UCSD-AML1 (cell line): ENCODE measurements around the gene ACOT9.
"Not testable (repeated sequence)": the region's sequence is repeated elsewhere in the genome, so short reads cannot be mapped to it uniquely, and the experiment has no call there.

ENCODE experiments used
- DNase-seq: peaks from one replicate; lab custom pipeline; 2025; ENCODE audit not compliant: unreplicated experiment; lab: John Stamatoyannopoulos, UW

ACOT9 gene

DNA sequence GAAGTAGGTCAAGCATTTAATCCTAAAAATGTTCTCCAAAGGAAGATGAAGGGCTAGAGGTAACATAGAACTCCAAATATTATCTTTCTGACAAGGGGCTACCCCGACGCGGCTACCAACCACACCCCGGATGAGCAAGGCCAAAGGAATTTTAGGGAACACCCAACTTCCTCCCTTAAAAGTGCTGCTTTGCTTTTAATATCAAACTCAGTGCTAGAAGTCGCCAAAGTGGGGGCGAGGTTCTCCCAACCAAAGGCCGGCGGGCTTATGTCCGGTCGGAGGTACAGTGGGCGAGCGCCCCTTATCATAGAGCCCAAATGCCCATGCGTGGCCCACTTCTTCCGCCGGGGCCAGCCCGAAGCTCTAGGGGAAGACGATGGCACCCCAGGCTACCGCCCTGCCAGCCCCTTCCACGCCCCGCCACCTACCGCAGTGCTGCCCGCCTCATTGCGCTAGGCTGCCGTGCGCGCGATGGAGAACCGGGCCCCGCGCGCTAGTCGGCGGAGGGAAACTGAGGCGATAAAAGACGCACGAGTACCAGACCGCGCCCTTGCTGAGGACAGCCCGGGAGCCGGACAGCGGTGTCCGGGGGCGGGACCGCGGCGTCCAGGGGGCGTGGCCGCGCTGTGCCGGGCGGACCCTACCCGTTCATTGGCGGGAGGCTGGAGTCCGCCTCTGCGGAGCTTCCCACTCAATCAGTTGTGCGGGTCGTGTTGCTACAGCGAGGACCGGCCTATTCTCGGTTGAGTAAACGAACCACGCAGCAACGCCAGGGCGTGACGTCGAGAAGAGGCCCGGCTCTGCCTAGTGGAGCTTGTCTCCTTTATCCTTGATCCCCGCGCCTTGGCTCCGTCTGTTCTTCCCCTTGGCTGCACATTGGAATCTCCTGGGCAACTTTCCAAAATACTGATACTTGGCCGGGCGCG is at the start of gene ACOT9:
TSS of gene ACOT9 (minus strand) at position 580 of the 926 bp plus-strand sequence. CDS start at position 448, 132 bp downstream.
- DNase-seq, result peak; percentile 81

GRCh38 chrX:23790155-23790497 is 47.0 kb upstream of the ACOT9 start:
- DNase-seq, result no peak

DNA sequence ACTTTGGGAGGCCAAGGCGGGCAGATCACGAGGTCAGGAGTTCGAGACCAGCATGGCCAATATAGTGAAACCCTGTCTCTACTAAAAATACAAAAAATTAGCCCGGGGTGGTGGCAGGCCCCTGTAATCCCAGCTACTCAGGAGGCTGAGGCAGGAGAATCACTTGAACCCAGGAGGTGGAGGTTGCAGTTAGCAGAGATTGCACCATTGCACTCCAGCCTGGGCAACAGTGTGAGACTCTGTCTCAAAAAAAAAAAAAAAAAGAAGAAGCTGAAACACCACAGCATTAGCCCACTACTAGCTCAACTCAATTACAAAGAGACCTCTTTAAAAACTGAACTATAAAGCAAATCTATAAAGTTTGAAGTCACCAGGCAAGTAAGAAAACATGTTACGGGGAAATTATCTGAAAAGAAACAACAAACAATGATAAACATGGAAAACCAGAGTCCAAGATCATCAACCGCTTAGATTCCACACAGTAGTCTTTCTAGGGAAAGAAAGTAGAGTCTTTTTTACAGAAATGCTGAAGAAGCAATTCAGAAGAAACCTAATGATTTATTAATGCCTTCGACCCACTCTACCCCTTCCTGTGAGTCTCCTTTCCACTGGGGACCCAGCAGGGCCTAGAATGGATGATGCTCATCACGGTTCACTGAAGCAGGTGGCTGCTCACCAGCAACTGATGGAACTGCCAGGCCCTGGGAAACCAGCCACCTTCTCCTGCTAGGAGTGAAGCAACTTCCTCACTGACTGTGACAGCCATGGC is 46.5 kb upstream of the ACOT9 start:
- DNase-seq, result no peak

DNA sequence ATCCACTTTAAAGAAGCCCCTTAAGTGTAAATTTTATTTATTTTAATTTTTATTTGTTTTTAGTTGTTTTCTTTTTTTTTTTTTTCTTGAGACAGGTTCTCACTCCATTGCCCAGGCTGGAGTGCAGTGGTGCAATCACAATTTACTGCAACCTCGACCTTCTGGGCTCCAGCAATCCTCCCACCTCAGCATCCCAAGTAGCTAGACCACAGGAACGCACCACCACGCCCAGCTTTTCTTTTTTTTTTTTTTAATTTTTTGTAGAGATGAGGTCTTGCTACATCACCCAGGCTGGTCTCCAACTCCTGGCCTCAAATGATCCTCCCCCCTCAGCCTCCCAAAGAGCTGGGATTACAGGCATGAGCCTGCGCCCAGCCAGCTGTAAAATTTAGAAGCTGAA is 45.9 kb upstream of the ACOT9 start:
- no peak for DNase-seq

DNA sequence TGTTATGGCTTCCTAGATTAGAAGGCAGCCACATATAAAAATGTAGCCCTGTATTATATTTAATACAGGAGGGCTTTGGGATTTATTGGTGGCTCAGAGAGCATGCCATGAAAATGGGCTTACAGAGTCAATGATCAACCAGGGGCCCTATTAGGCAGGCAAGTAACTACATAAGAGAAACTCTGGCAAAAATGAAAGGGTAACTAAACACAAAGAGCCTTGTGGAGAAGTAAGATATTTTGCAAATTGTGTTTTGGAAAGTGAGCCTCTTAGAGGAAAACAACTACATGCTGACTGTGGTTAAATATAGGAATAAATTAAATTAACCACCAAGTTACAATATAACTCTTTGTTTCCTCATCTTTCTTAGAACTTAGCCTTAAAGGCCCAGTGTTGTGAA is 45.4 kb upstream of the ACOT9 start:
- no peak for DNase-seq

- DNase-seq, result no peak
Measured at GRCh38 chrX:23787745-23788118, 44.7 kb upstream of the ACOT9 start.

DNA sequence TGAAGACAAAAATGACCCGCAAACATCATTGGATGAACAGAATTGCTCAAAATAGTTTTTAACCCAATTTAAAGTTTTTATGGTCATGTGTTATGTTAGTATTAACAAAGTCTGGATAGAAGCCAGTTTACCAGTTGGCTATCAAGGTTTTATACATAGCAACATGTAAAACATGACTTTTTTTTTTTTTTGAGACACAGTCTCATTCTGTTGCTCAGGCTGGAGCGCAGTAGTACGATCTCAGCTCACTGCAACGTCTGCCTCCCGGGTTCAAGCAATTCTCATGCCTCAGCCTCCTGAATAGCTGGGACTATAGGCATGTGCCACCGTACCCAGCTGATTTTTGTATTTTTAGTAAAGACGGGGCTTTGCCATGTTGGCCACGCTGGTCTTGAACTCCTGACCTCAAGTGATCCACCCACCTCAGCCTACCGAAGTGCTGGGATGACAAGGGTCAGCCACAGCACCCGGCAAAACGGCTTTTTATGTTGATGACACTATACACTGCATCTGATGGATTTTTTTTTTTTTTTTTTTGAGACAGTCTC is 43.3 kb upstream of the ACOT9 start:
- no peak for DNase-seq

DNA sequence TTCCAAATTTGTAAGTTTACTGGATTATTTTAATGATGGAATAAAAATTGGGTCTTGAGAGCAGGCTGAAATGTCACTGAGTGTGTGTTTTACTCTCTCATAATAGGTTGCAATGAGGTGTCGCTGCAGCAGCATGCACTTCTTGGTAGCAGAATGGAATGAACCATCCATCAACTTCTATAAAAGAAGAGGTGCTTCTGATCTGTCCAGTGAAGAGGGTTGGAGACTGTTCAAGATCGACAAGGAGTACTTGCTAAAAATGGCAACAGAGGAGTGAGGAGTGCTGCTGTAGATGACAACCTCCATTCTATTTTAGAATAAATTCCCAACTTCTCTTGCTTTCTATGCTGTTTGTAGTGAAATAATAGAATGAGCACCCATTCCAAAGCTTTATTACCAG is 42.5 kb upstream of the ACOT9 start:
- DNase-seq, result no peak

GRCh38 chrX:23784470-23785331 is 41.6 kb upstream of the ACOT9 start:
- DNase-seq, result no peak

DNA sequence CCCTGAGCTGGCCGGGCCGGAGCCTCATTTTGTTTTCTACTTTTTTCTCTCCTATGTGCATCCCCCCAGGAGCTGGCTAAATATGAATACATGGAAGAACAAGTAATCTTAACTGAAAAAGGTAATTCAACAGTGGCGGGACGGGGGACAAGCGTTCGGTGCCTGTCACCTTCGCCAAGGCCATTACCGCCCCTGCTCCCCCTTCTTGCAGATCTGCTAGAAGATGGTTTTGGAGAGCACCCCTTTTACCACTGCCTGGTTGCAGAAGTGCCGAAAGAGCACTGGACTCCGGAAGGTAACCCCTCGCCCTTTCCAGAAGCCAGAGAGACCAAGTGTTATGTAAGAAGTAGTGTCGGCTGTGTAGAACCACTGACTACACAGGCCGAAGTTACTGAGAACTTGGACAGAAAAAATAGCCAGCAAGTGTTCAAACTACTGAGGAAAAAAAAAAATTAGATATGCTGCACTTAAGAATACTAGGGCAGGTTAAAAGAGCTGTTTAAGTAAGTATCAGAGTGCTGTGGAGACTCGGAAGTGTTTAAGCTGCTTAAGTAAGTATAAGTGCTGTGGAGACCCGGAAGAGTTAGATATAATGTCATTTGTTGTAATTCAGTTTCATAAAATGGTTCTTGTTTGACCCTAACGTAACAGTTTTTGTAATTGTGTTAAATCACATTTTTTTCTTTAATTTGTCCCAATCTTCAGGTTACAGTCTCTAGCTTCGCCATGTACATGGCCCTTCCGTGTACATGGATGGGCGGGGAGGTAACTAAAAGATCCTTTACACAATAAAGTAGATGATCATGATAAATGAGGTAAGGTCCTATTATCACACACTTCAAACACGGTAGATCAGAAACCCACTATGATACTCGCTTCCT is 40.8 kb upstream of the ACOT9 start:
- DNase-seq, result peak; percentile 20

- DNase-seq, result peak; percentile 93
Measured at GRCh38 chrX:23782863-23783588, 40.0 kb upstream of the ACOT9 start, which contains the start of gene SAT1. Gene SAT1 (plus strand): TSS chrX:23783173. CDS start chrX:23783352, 179 bp downstream.

GRCh38 chrX:23782455-23782854 is 39.4 kb upstream of the ACOT9 start:
- no peak for DNase-seq

DNA sequence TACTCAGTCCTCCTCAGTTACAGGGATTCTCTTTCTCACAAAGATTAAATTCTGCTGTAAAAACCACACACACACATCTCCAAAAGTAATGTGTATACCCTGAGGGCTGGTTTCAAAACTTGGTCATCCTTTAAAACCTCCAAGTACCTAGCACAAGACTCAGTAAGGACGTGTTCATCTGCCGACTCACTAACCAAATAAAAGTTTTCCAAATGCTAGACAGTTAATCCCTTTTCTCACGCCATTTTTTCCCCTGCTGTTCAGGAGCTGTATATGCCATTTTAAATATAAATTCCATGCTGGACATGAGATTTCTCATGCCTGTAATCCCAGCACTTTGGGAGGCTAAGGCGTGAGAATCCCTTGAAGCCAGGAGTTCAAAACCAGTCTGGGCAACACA is 35.9 kb upstream of the ACOT9 start:
- DNase-seq, result no peak

DNA sequence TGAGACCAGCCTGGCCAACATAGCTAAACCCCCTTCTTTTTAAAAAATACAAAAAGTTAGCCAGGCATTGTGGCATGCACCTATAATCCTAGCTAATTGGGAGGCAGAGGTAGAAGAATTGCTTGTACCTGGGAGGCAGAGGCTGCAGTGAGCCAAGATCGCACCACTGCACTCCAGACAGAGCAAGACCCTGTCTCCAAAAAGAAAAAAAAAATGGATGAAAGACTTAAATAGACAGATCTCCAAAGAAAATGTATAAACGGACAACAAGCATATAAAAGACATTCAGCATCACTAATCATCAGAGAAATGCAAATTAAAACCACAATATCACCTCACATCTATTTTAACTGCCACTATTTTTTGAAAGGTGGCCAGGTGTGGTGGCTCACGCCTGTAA is 33.3 kb upstream of the ACOT9 start:
- DNase-seq, result no peak

DNA sequence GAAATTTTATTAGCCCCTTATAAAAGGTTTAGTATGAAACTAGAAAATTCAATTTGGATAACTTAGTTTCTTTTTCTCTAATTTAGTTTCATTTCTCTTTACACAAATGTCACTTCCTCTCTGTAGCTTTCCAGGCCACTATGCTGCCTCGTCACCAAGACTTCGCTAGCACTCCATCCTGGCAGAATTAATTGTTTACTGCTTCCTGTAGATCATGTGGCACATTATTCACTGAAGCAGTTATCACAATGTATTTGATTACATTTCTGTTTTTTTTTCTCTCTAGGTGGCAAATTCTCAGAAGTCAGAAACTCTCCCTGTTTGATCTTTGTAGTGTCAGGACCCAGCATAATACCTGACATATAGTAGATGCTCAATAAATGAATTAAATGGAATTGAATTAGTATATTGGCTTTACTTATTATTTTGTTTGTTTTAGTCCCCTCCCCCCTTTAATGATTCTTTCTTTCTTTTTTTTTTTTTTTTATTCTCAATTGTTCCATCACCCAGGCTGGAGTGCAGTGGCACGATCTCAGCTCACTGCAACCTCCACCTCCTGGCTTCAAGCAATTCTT is 30.6 kb upstream of the ACOT9 start:
- DNase-seq, result peak; percentile 18

DNA sequence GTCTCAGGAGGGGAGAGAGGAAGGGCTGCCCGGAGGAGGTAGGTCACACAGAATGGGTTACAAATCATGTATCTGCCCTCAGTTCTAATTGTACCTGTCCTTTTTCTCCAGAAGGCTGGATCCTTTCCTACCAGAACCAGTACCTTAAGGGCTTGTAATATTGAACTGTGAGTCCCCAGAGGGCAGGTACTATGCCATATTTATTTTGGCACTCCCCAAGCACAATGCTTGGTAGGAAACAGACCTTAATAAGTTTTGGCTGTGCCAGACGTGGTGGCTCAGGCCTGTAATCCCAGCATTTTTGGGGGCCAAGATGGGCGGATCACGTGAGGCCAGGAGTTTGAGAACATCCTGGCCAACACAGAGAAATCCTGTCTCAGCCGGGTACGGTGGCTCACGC is 28.0 kb upstream of the ACOT9 start:
- DNase-seq, result not testable (repeated sequence)

DNA sequence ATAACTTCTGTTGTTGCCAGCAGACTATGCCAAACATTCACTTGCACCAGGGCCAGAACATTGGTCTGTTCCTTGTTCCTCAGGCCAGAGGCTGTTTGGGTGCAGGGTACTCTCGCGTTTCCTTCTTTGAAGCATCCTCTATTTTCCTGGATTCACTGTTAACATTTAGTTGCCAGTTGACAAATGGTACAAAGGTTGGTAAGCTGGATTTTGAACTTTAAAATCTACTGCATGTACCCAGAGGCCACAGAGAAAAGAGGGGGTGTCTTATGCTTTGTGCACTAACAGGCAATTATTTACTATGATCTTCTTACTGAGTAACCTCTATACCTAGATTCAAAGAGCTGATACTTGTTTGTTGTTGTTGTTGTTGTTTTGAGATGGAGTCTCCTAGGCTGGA is 27.1 kb upstream of the ACOT9 start:
- no peak for DNase-seq

DNA sequence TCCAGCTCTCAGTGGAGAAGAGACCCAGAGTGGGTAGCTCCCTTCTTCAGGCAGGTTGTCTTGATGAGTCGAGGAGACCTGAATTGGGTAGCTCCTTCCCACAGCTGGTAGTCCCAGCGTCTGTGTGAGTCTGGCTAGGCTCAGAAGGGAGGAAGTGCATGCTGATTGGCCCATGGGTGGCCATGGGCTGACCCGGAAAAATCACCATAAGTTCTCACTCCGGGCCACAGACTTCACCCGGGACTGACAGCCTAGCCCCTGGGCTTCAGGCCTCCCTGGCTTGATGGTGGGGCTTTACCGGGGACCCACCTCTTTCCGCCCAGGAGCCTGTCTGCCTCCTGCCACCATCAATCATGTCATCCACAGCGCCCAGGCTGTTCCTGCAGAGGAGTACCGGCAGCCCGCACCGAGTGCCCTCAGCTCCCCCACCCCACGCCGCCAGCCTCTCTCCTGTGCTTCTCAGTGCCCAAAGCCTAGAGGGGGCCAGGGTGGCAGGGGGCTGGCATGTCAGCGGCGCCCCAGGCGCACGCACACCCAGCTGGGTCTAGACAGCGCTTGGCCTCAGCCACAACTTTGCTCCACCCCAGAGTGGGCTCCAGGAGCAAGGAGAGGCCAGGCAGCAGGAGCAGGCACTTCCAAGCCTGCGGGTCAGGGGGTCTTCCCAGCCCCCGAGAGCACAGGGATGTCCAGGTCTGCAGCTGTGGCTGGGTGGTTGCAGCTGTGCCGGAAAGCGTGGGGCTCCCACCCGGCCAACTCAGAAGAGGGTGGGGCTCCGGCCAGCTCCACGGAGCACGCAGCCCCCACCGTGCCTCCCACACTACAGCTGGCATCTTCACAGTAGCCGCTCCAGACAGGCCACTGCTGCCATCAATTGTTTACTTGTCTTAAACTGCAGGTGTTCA is 23.8 kb upstream of the ACOT9 start:
- DNase-seq, result peak; percentile 52
